ENCODE measurements around the gene RSPH1. TPM values are rescaled to one million over a fixed set of nuclear protein-coding genes. Genes with fewer than 3 reads are reported as not detected.

RSPH1 gene
- total and polyA plus RNA-seq, 2 of the 4 experiments (the other 2 are of a cell fraction) = not detected

- Histone ChIP-seq H2AFZ (replicated peaks; ENCODE audit: low read length, poor library complexity) (no peak overlapping the region), H2AK5ac (ENCODE audit: low read depth, low read length) (no peak overlapping the region), H4K8ac (ENCODE audit: low read depth in 2 of 2, low read length in 2 of 2) (no peak overlapping the region), H3K56ac (ENCODE audit: extremely low read depth, insufficient read depth, low read length) (no peak overlapping the region), H3K4ac (ENCODE audit: low read depth, low read length) (no peak overlapping the region), H2BK120ac (ENCODE audit: low read depth, low read length) (no peak overlapping the region), H3K9me3 (ENCODE audit: control insufficient read depth, insufficient read depth, low read length) (no peaks in the 10 kb centered on the region; the same call in 1 of the 2 replicates), H2BK15ac (ENCODE audit: low read depth, low read length) (no peak overlapping the region), H2AK9ac (replicated peaks; ENCODE audit: low read depth, low read length, poor library complexity) (no peak overlapping the region), H2BK5ac (ENCODE audit: low read depth, low read length, poor library complexity, severe bottlenecking) (peak overlapping the region; percentile 90), H3K36me3 (ENCODE audit: control insufficient read depth, insufficient read depth, low read length) (no peaks in the 10 kb centered on the region), H3K27ac (ENCODE audit: insufficient read depth, low read length) (no peak overlapping the region), H3K9ac (ENCODE audit: low read depth, low read length) (no peak overlapping the region), H3K14ac (replicated peaks; ENCODE audit: low read depth, low read length) (no peak overlapping the region), H2BK20ac (ENCODE audit: low read depth, low read length) (no peak overlapping the region), H3K4me2 (ENCODE audit: low read depth, low read length) (no peak overlapping the region), H3K4me1 (ENCODE audit: control insufficient read depth, insufficient read depth, low read length) (no peaks in the 10 kb centered on the region), H4K91ac (ENCODE audit: insufficient read depth, low read depth, low read length) (no peak overlapping the region), H3K27me3 (ENCODE audit: control insufficient read depth, insufficient read depth, low read length) (no peaks in the 10 kb centered on the region; the same call in 1 of the 2 replicates), H3K23ac (ENCODE audit: low read depth, low read length) (no peak overlapping the region), H3K4me3 (ENCODE audit: insufficient read depth, low read depth, low read length) (no peak overlapping the region), H4K5ac (ENCODE audit: low read depth, low read length) (no peak overlapping the region), H3K79me1 (ENCODE audit: low read depth in 1 of 2, low read length in 2 of 2) (no peaks in the 10 kb centered on the region), H3K9me1 (ENCODE audit: insufficient read depth, low read length) (no peaks in the 10 kb centered on the region), H4K20me1 (ENCODE audit: insufficient read depth, low read length) (no peaks in the 10 kb centered on the region), H3K18ac (ENCODE audit: low read depth, low read length) (no peak overlapping the region)
- no TSS peak for BruUV-seq (replicated peaks)
- ChIA-PET CTCF (no interaction called here), POLR2A (ENCODE audit: unreplicated experiment) (no interaction called here)
- no peak for DNase-seq
- WGBS, 2 experiments (ENCODE audit: extremely low coverage in 2 of 2, insufficient read length in 1 of 2) = 67% methylated on average over 7 of the region's 17 CpGs; no CpG with 5 or more reads in 1 of the 2 experiments
- dilution Hi-C loops (cut with HindIII; ENCODE audit: low sequenced_read_pairs, unreplicated experiment) = no loop called here
- ATAC-seq (ENCODE audit: low read depth) = no peak
- in situ Hi-C loops (cut with MboI; ENCODE audit: low sequenced_read_pairs) = no loop called here
- intact Hi-C loops (cut with micrococcal nuclease) = no loop called here
- TF ChIP-seq RCOR1 (IDR thresholded peaks at IDR 0.05; ENCODE audit: insufficient replicate concordance, low read length) (no peak), ELK1 (IDR thresholded peaks at IDR 0.05; ENCODE audit: borderline replicate concordance, low read depth, low read length) (no peak), BHLHE40 (IDR thresholded peaks at IDR 0.05; ENCODE audit: low read depth, low read length) (no peak), MAZ (IDR thresholded peaks at IDR 0.05; ENCODE audit: borderline replicate concordance, low read depth, low read length) (no peak), FOS (IDR thresholded peaks at IDR 0.05; ENCODE audit: low read depth, low read length) (no peak), POLR2A (IDR thresholded peaks at IDR 0.05; ENCODE audit: low read depth, low read length) (no peak), MXI1 (IDR thresholded peaks at IDR 0.05; ENCODE audit: borderline replicate concordance, low read depth, low read length) (no peak), CEBPB (IDR thresholded peaks at IDR 0.05; ENCODE audit: low read depth, low read length) (no peak)
These were observed 56.5 kb downstream of the RSPH1 start for GRCh38 chr21:42439284-42440186.

Measured in IMR-90 (cell line).